Lung (tissue), 12 donors: Measurements from ENCODE around the gene HSD17B7. TPM values are rescaled to one million over a fixed set of nuclear protein-coding genes. Genes with fewer than 3 reads are reported as not detected.

ENCODE experiments used
- ATAC-seq: fragments of 200-7000 bp; cut with Tn5 transposase; one replicate; pipeline ENCODE4 v1.9.1; 2020; ENCODE audit warnings: moderate number of reproducible peaks; ENCODE audit not compliant: insufficient read depth, low FRiP score
- DNase-seq, 3 donors: peaks; one replicate each; pipeline ENCODE4 v3.0.0-alpha.2; 2013 to 2017
- H3K27ac ChIP-seq, 2 donors: one replicate each; pipeline ENCODE4 v1.5.1; 2013; ENCODE audit warnings: mild to moderate bottlenecking in 2 of 2, moderate library complexity in 2 of 2, control low read depth in 1 of 2, inconsistent platforms in 1 of 2, low read depth in 1 of 2, low read length in 1 of 2
- H3K27me3 ChIP-seq, 3 donors: one replicate each; pipeline ENCODE4 v1.5.1; 2013; ENCODE audit warnings: low read length in 2 of 3; ENCODE audit not compliant: control insufficient read depth in 3 of 3, insufficient read depth in 3 of 3
- H3K36me3 ChIP-seq, 4 donors: one replicate each; pipeline ENCODE4 v1.5.1; 2013; ENCODE audit warnings: low read length in 4 of 4, mild to moderate bottlenecking in 1 of 4, moderate library complexity in 1 of 4; ENCODE audit not compliant: control insufficient read depth in 4 of 4, insufficient read depth in 4 of 4
- H3K4me1 ChIP-seq, 5 donors: one replicate each; pipeline ENCODE4 v1.5.1; 2013; ENCODE audit warnings: low read length in 5 of 5, mild to moderate bottlenecking in 2 of 5, moderate library complexity in 1 of 5; ENCODE audit not compliant: control insufficient read depth in 5 of 5, insufficient read depth in 5 of 5
- H3K4me3 ChIP-seq: one replicate; pipeline ENCODE4 v1.5.1; 2013; ENCODE audit warnings: mild to moderate bottlenecking, control low read depth, moderate library complexity
- H3K9ac ChIP-seq, 2 donors: one replicate each; pipeline ENCODE4 v1.5.1; 2013; ENCODE audit warnings: low read length in 2 of 2, control low read depth in 1 of 2; ENCODE audit not compliant: insufficient read depth in 1 of 2
- H3K9me3 ChIP-seq, 4 donors: one replicate each; pipeline ENCODE4 v1.5.1; 2013; ENCODE audit warnings: low read length in 3 of 4, mild to moderate bottlenecking in 1 of 4, moderate library complexity in 1 of 4; ENCODE audit not compliant: control insufficient read depth in 4 of 4, insufficient read depth in 3 of 4
- WGBS, 2 donors: extraction: QIAGEN DNeasy Blood & Tissue Kit; methylation state at CpG; one replicate each; pipeline ENCODE4 v1.1.7; 2013; 5-methylcytosine and 5-hydroxymethylcytosine counted together
- polyA plus RNA-seq, 2 donors: library from polyadenylated mRNA; stranded (reverse); fragments of 200-250 nt; gene quantifications; one replicate each; pipeline ENCODE4 v1.2.1, GENCODE V29; 2013
- total RNA-seq, 2 donors: library from RNA; depleted of rRNA in 1 of 2; stranded (reverse); fragments of >200 nt in 1 of 2; gene quantifications; one replicate each; pipeline ENCODE4 v1.2.1, GENCODE V29; 2014 to 2021
- TF ChIP-seq, protein P1 (sequence below): IDR thresholded peaks from 2 replicates; pipeline ENCODE4 v1.5.1; 2012; ENCODE audit warnings: mild to moderate bottlenecking; ENCODE audit errors: control extremely low read depth, extremely low read depth
- donor health status: control.
- donor health status: control.
- donor health status: Bipolar disorder and iron deficiency.
- donor health status: healthy.
- donor health status: DM: yes; HTN: yes; CAD: no.

Gene HSD17B7
- total and polyA plus RNA-seq, 4 donors = 23.4 to 53.7 (median 37.1) TPM

DNA sequence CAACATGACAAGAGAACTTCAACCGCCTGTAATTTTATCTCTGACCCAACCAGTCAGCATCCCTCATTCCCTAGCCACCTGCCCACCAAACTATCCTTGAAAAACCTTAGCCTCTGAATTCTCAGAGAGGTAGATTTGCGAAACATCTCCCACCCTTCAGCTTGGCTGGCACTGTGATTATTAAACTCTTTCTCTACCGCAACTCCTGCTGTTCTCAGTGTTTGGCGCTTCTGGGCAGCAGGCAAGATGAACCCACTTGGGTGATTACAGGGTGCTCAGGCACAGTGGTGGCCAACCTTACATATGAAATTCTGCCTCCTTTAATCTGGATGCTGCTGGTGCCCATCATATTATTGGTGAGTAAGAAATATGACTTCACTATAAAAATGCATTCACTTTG, 48.4 kb downstream of the HSD17B7 start:
- H3K27ac ChIP-seq = no peak overlapping the region
- no peaks in the 10 kb centered on the region for H3K27me3 ChIP-seq
- 97% methylated on average over 4 of the region's 4 CpGs for WGBS, 2 donors
- ATAC-seq (no peak), DNase-seq (no peak)
- TF ChIP-seq, protein P1, sequence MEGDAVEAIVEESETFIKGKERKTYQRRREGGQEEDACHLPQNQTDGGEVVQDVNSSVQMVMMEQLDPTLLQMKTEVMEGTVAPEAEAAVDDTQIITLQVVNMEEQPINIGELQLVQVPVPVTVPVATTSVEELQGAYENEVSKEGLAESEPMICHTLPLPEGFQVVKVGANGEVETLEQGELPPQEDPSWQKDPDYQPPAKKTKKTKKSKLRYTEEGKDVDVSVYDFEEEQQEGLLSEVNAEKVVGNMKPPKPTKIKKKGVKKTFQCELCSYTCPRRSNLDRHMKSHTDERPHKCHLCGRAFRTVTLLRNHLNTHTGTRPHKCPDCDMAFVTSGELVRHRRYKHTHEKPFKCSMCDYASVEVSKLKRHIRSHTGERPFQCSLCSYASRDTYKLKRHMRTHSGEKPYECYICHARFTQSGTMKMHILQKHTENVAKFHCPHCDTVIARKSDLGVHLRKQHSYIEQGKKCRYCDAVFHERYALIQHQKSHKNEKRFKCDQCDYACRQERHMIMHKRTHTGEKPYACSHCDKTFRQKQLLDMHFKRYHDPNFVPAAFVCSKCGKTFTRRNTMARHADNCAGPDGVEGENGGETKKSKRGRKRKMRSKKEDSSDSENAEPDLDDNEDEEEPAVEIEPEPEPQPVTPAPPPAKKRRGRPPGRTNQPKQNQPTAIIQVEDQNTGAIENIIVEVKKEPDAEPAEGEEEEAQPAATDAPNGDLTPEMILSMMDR = no peak
- H3K4me3 ChIP-seq = no peak overlapping the region
- H3K36me3 ChIP-seq = no peaks in the 10 kb centered on the region
- H3K9ac ChIP-seq = no peak overlapping the region
- peaks cover 0 to 4% (median 2%) of the 10 kb centered on the region in 4 donors for H3K9me3 ChIP-seq
- no peaks in the 10 kb centered on the region for H3K4me1 ChIP-seq

DNA sequence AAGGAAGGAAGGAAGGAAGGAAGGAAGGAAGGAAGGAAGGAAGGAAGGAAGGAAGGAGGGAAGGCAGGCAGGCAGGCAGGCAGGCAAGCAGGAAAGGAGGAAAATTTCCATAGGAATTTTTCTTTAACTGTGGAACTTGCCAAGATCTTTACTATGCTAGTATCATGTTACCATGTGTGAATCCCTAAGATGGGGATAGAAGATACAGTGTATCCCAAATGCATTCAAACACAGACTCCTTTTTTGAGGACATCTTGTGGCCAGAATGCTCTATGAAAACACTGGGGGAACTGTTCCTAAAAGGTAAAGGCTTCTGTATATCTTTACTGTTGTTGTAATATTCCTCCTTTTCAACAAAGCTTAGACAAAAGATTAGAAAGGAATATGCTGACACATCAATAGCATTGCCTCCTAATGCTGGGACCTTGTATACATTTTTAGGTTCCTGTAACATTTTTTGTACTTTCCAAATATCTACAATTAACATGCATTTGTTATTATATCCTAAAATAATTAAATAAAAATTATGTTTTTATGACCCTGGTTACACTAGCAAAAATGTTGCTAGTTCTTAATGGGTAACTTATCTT, 49.8 kb downstream of the HSD17B7 start:
- Histone ChIP-seq H3K9me3 (peaks cover 0 to 4% (median 2%) of the 10 kb centered on the region in 4 donors), H3K27me3 (no peaks in the 10 kb centered on the region), H3K36me3 (no peaks in the 10 kb centered on the region), H3K27ac (no peak overlapping the region), H3K9ac (no peak overlapping the region), H3K4me3 (no peak overlapping the region), H3K4me1 (no peaks in the 10 kb centered on the region)
- no peak for DNase-seq
- no peak for ATAC-seq
- TF ChIP-seq, protein P1 = no peak

DNA sequence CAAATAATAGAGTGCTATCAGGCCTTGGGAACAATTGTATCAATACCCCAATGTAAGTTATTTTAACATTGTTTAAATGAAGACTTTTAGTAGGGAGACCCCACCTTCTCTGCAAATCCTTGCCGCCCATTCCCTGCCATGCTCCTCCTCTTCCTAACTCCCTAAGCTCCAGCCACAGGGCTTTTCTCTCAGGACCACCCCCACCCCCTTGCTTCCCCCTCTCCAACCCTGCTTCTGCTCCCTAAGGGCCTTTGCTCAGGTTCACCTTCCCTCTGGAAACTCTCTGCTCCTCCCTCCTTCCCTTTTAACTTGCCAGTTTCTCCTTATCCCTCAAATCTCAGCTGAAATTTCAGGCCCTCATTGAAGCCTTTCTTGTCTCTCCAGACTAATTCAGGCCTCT, 53.7 kb downstream of the HSD17B7 start:
- no peak overlapping the region for H3K4me3 ChIP-seq
- H3K36me3 ChIP-seq = no peaks in the 10 kb centered on the region
- H3K9ac ChIP-seq = no peak overlapping the region
- DNase-seq (no peak), ATAC-seq (no peak)
- no peaks in the 10 kb centered on the region for H3K9me3 ChIP-seq
- H3K27me3 ChIP-seq = no peaks in the 10 kb centered on the region
- H3K4me1 ChIP-seq = no peaks in the 10 kb centered on the region
- no peak overlapping the region for H3K27ac ChIP-seq
- TF ChIP-seq, protein P1 = no peak
- 77 to 89% methylated on average over 1 of the region's 1 CpG for WGBS, 2 donors
